Neural progenitor cell (in vitro differentiated cells): ENCODE measurements around the gene PODXL2. TPM values are rescaled to one million over a fixed set of nuclear protein-coding genes. Genes with fewer than 3 reads are reported as not detected.
A peak's percentile ranks its signal among the peaks of the same experiment; 100 is the strongest.

Experiments used
- DNase-seq: peaks from one replicate; pipeline ENCODE4 v3.0.0-alpha.2; 2016; ENCODE audit warnings: low spot score
- H2AFZ ChIP-seq: fragments of 200-600 bp; sonication (generic); replicated peaks from 2 replicates; pipeline ENCODE4 v1.6.1; 2016; ENCODE audit warnings: antibody characterized with exemption
- H3F3A ChIP-seq: fragments of 200-600 bp; sonication (generic); 2 replicates; pipeline ENCODE4 v1.6.1; 2016; ENCODE audit warnings: antibody characterized with exemption, low read depth
- H3K27ac ChIP-seq: fragments of 200-600 bp; sonication (generic); 2 replicates; pipeline ENCODE4 v1.5.1; 2016; ENCODE audit warnings: mild to moderate bottlenecking
- H3K27me3 ChIP-seq: fragments of 200-600 bp; sonication (generic); 2 replicates; pipeline ENCODE4 v1.6.1; 2016; ENCODE audit warnings: mild to moderate bottlenecking, moderate library complexity
- H3K36me3 ChIP-seq: fragments of 200-600 bp; sonication (generic); 2 replicates; pipeline ENCODE4 v1.5.1; 2016
- H3K4me1 ChIP-seq: fragments of 200-600 bp; sonication (generic); 2 replicates; pipeline ENCODE4 v1.6.1; 2016; ENCODE audit warnings: mixed run types
- H3K4me2 ChIP-seq: fragments of 200-600 bp; sonication (generic); 2 replicates; pipeline ENCODE4 v1.6.1; 2016
- H3K4me3 ChIP-seq: fragments of 200-600 bp; sonication (generic); 2 replicates; pipeline ENCODE4 v1.5.1; 2016
- H3K79me2 ChIP-seq: fragments of 200-600 bp; sonication (generic); 2 replicates; pipeline ENCODE4 v1.6.1; 2016; ENCODE audit warnings: low read depth
- H3K9ac ChIP-seq: fragments of 200-600 bp; sonication (generic); 2 replicates; pipeline ENCODE4 v1.6.1; 2016
- H3K9me3 ChIP-seq: fragments of 200-600 bp; sonication (generic); 2 replicates; pipeline ENCODE4 v1.5.1; 2016; ENCODE audit warnings: low read depth
- H4K20me1 ChIP-seq: fragments of 200-600 bp; sonication (generic); 2 replicates; pipeline ENCODE4 v1.6.1; 2016; ENCODE audit warnings: low read depth
- H3K27ac Mint-ChIP-seq: 3 replicates; pipeline ENCODE4 v1.8.0; 2021; ENCODE audit warnings: mixed read lengths
- H3K27me3 Mint-ChIP-seq: 2 replicates; pipeline ENCODE4 v1.8.0; 2022; ENCODE audit warnings: low read depth, mild to moderate bottlenecking, inconsistent platforms, moderate library complexity, mixed read lengths; ENCODE audit not compliant: insufficient read depth
- H3K36me3 Mint-ChIP-seq: 3 replicates; pipeline ENCODE4 v1.8.0; 2021; ENCODE audit warnings: mixed read lengths
- H3K4me1 Mint-ChIP-seq: 3 replicates; pipeline ENCODE4 v1.8.0; 2021; ENCODE audit warnings: mixed read lengths
- H3K4me3 Mint-ChIP-seq: 3 replicates; pipeline ENCODE4 v1.8.0; 2021; ENCODE audit warnings: mild to moderate bottlenecking, moderate library complexity, mixed read lengths
- H3K9me3 Mint-ChIP-seq: 3 replicates; pipeline ENCODE4 v1.8.0; 2020; ENCODE audit warnings: mixed read lengths
- EZH2 ChIP-seq: fragments of 200-600 bp; sonication (generic); IDR thresholded peaks from 2 replicates; pipeline ENCODE4 v1.6.1; 2017; ENCODE audit warnings: antibody characterized with exemption, mild to moderate bottlenecking, moderate library complexity
- EZH2phosphoT487 ChIP-seq: fragments of 200-600 bp; sonication (generic); IDR thresholded peaks from 2 replicates; pipeline ENCODE4 v1.6.1; 2017; ENCODE audit warnings: antibody characterized with exemption
- total RNA-seq: library from RNA; depleted of rRNA; stranded (reverse); fragments of >200 nt; gene quantifications from 2 replicates; pipeline ENCODE4 v1.2.3, GENCODE V29; 2015; ENCODE audit warnings: low replicate concordance
- TF ChIP-seq, protein P1 (sequence below): fragments of 200-600 bp; sonication (generic); IDR thresholded peaks from 2 replicates; pipeline ENCODE4 v1.5.1; 2017; ENCODE audit warnings: antibody characterized with exemption, mild to moderate bottlenecking

The PODXL2 gene
- total RNA-seq, 1 donor from 2014 or later: 18.4 TPM

DNA sequence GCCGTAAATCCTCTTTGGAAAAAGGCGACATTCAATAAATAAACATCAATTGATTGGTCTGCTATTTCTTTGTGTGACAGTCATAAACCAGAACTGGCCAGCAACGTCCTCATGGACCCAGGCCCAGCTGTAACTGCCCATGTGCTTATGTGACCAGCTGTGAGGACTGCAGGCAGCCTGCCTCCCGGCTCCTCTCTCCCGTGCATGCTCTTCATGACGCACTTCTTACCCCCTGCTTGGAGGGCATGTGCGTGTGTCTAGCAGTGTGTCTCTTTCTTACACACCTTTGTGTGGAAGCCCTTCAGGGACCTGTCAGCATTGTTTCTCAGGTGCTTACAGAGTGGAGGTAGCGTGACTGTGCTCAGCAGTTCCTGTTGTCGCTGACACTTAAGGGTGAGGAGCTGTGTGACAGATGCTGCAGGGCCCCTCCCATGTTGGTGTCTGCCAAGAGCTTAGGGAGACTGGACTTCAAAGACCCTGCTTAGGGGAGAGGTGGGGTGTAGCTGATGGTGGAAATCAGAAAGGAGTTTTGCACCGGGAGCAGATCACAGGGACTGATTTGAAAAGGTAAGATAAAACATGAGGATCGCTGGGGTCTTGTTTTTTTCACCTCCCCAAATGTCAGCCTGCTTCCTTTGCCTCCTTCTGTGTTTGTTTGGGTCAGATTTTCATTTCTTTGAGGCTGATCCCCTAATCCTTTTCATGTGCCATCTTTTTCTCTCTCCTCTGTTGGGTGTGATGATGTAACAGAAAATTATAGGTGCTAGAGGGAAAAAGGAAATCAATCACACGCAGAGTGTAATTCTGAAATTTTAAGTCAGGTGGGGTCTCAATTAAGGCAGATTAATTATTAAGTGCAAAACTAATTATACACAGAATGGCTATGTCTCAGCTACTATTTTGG is 2.1 kb downstream of the PODXL2 start:
- Histone ChIP-seq H4K20me1 (peaks cover 47% of the 10 kb centered on the region), H3K4me1 (peaks cover 18% of the 10 kb centered on the region), H2AFZ (no peak overlapping the region), H3K4me2 (no peak overlapping the region), H3K36me3 (no peaks in the 10 kb centered on the region), H3K4me3 (no peak overlapping the region), H3K9ac (no peak overlapping the region), H3K79me2 (no peaks in the 10 kb centered on the region), H3K27ac (no peak overlapping the region), H3F3A (peaks cover 19% of the 10 kb centered on the region), H3K9me3 (no peaks in the 10 kb centered on the region), H3K27me3 (peaks cover 40% of the 10 kb centered on the region)
- Mint-ChIP-seq H3K4me3 (peak overlapping the region; percentile 86), H3K36me3 (peaks cover 2% of the 10 kb centered on the region), H3K9me3 (no peaks in the 10 kb centered on the region), H3K27ac (no peak overlapping the region), H3K4me1 (peaks cover 27% of the 10 kb centered on the region), H3K27me3 (peaks cover 29% of the 10 kb centered on the region)
- TF ChIP-seq EZH2phosphoT487 (no peak), EZH2 (no peak)
- TF ChIP-seq, protein P1, sequence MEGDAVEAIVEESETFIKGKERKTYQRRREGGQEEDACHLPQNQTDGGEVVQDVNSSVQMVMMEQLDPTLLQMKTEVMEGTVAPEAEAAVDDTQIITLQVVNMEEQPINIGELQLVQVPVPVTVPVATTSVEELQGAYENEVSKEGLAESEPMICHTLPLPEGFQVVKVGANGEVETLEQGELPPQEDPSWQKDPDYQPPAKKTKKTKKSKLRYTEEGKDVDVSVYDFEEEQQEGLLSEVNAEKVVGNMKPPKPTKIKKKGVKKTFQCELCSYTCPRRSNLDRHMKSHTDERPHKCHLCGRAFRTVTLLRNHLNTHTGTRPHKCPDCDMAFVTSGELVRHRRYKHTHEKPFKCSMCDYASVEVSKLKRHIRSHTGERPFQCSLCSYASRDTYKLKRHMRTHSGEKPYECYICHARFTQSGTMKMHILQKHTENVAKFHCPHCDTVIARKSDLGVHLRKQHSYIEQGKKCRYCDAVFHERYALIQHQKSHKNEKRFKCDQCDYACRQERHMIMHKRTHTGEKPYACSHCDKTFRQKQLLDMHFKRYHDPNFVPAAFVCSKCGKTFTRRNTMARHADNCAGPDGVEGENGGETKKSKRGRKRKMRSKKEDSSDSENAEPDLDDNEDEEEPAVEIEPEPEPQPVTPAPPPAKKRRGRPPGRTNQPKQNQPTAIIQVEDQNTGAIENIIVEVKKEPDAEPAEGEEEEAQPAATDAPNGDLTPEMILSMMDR: no peak
- no peak for DNase-seq

DNA sequence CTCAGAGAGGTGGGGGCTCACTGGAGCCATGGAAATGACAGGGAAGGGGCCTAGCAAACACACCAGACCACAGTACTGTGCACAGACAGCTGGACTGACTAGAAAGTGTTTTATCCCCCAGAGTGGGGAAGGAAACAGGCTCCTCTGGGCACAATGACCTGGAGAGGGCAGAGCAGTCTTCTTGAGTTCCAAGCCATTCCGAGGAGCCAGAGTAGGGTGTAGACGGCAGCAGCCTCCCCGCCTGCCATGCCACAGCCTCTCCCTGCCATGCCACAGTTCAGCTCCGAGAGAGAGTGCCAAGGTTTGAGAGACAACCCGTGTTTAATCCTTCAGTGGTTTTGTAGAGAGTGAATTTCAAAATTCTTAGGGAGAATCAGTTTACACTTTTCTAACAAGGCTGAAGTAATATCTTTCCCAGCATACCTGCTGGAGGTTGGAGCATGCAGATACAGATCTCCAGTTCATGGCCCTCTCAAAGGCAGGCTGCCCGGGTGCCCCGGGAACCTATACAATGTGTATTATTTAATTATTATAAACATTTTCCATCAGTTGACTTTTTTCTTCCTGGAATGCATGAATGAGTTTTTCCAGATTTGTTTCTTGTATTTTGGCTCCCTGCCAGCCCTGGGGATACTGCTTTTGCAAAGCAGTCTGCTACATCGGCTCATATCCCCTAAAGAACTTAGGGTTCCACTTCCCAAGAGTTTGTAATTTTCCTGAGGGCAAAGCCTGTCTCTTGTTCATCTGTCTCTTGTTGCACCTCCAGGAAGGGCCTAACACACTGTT is 3.2 kb downstream of the PODXL2 start:
- Histone ChIP-seq H3K9ac (no peak overlapping the region), H3K4me3 (no peak overlapping the region), H3F3A (peaks cover 19% of the 10 kb centered on the region), H3K36me3 (no peaks in the 10 kb centered on the region), H2AFZ (no peak overlapping the region), H3K9me3 (no peaks in the 10 kb centered on the region), H3K79me2 (no peaks in the 10 kb centered on the region), H3K27ac (no peak overlapping the region), H3K27me3 (peaks cover 29% of the 10 kb centered on the region), H3K4me2 (no peak overlapping the region), H3K4me1 (peaks cover 18% of the 10 kb centered on the region), H4K20me1 (peaks cover 47% of the 10 kb centered on the region)
- no peaks in the 10 kb centered on the region for H3K9me3 Mint-ChIP-seq
- H3K36me3 Mint-ChIP-seq: peaks cover 2% of the 10 kb centered on the region
- H3K27me3 Mint-ChIP-seq: peaks cover 25% of the 10 kb centered on the region
- H3K4me3 Mint-ChIP-seq: no peak overlapping the region
- TF ChIP-seq, protein P1: peak; percentile 12
- no peak for TF ChIP-seq EZH2phosphoT487
- peaks cover 27% of the 10 kb centered on the region for H3K4me1 Mint-ChIP-seq
- no peak for DNase-seq
- H3K27ac Mint-ChIP-seq: no peak overlapping the region

DNA sequence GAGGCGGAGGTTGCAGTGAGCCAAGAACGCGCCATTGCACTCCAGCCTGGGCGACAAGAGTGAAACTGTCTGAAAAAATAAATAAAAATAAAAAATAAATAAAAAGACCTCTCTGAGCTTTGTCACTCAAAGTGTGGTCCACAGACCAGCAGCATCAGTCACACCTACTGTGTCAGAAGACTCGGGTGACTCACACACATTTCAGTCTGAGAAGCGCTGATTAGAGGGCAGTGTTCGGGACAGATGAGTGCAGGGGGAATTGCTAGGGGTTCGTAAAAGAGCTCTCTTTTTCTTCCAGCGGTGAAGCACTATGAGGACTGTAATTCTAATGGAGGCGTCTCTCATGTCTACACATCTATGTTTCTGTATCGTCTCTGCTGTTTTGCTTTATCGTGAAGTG is 5.7 kb downstream of the PODXL2 start:
- no peak overlapping the region for H3K9ac ChIP-seq
- TF ChIP-seq EZH2phosphoT487 (no peak), EZH2 (no peak)
- TF ChIP-seq, protein P1: no peak
- no peak overlapping the region for H3K4me3 ChIP-seq
- no peak overlapping the region for H2AFZ ChIP-seq
- H3K79me2 ChIP-seq: no peaks in the 10 kb centered on the region
- no peak overlapping the region for H3K27ac Mint-ChIP-seq
- no peak overlapping the region for H3K4me3 Mint-ChIP-seq
- no peak for DNase-seq
- H3K27ac ChIP-seq: no peak overlapping the region
- H3K9me3 ChIP-seq: no peaks in the 10 kb centered on the region
- H3F3A ChIP-seq: peaks cover 4% of the 10 kb centered on the region
- peaks cover 8% of the 10 kb centered on the region for H3K27me3 ChIP-seq
- H3K4me2 ChIP-seq: no peak overlapping the region
- no peaks in the 10 kb centered on the region for H3K9me3 Mint-ChIP-seq
- no peaks in the 10 kb centered on the region for H3K36me3 ChIP-seq
- H3K4me1 Mint-ChIP-seq: peaks cover 29% of the 10 kb centered on the region
- peaks cover 2% of the 10 kb centered on the region for H3K36me3 Mint-ChIP-seq
- H3K27me3 Mint-ChIP-seq: peaks cover 11% of the 10 kb centered on the region
- H3K4me1 ChIP-seq: peaks cover 15% of the 10 kb centered on the region
- peaks cover 34% of the 10 kb centered on the region for H4K20me1 ChIP-seq
